Stimulated activated CD4-positive, alpha-beta T cell treated with anti-CD3 and anti-CD28 coated beads, Interleukin-4, amount 100 ng/mL, for 24 hours (primary cell): Measurements from ENCODE around the gene GTF3C6.
"Not testable (repeated sequence)": the region's sequence is repeated elsewhere in the genome, so short reads cannot be mapped to it uniquely, and the experiment has no call there.

Experiments
- DNase-seq: peaks from one replicate; pipeline ENCODE4 v3.0.0-alpha.2; 2020

GTF3C6 gene

DNA sequence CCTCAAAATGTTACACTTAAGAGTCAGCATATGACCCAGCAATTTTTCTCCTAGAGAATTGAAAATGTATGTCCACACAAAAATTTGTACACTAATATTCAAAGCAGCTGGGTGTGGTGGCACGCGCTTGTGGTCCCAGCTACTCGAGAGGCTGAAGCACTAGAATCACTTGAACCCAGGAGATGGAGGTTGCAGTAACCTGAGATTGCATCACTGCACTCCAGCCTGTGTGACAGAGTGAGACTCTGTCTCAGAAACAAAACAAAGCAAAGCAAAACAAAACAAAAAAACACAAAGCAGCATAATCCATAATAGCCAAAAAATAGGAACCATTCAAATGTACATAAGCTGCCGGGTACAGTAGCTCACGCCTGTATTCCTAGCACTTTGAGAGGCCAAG is 21.7 kb downstream of the GTF3C6 start:
- DNase-seq = no peak

DNA sequence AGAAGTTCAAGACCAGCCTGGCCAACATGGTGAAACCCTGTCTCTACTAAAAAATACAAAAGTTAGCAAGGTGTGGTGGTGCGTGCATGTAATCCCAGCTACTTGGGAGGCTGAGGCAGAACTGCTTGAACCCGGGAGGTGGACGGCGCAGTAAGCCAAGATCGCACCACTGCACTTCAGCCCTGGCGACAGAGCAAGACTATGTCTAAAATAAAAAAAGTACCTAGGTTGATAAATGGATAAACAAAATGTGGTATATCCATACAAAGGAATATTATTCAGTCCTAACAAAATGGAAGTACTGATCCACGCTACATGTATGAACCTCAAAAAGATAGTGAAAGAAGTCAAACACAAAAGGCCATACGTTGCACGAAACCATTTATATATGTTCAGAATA is 22.1 kb downstream of the GTF3C6 start:
- DNase-seq = no peak

DNA sequence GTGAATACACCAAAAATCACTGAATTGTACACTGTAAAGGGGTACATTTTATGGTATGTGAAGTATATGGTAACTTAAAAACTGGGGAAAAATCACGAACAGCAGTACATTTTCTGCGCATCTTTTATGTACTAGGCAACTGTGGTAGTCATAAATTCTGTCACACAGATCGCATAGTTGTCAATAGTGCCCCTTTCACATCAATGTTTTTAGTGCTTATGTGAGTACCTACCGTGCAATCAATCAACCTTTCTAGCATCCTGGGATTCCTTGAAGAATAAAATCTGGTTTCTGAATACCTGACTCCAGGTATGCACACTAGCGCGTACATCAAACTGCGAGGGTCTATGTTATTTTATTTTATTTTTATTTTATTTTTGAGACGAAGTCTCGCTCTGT is 22.7 kb downstream of the GTF3C6 start:
- DNase-seq = no peak

DNA sequence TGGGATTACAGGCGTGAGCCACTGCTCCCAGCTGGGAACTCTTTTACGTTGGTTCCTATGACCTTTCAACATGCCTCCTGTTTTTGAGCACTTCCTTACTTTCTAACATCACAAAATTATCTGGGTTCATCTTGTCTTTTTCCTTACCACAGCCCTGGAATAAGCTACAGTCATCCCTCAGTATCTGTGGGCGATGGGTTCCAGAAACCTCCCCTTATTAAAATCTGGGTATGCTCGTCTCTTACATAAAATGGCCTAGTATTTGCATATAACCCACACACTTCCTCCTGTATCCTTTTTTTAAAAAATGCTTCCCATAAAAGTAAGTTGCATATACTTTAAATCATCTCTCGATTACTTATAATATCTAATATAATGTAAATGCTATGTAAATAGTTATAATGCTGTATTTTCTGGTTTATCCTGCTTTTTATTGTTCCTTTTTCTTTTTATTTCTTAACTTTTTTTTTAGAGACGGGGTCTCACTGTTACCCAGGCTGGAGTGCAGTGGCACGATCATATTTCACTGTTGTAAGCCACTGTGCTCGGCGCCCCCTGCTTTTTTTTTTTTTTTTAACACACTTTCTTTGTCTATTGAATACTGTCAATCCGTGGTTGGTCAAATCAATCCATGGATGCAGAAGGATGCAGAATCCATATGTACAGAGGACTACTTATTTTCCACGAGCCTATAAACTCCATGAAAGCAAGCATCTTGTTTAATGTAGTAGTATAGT is 32.5 kb downstream of the GTF3C6 start:
- no peak for DNase-seq

DNA sequence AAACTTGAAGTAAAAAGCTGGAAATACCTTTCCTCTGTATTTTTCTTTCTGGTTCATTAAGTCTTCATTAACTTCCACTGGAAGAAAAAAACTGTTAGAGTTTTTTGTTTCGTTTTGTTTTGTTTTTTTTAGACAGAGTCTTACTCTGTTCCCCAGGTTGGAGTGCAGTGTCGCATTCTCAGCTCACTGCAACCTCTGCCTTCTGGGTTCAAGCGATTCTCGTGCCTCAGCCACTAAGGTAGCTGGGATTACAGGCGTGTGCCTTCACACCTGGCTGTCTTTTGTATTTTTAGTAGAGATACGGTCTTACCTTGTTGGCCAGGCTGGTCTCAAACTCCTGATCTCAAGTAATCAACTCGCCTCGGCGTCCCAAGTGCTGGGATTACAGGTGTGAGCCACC is 38.2 kb downstream of the GTF3C6 start:
- no peak for DNase-seq

DNA sequence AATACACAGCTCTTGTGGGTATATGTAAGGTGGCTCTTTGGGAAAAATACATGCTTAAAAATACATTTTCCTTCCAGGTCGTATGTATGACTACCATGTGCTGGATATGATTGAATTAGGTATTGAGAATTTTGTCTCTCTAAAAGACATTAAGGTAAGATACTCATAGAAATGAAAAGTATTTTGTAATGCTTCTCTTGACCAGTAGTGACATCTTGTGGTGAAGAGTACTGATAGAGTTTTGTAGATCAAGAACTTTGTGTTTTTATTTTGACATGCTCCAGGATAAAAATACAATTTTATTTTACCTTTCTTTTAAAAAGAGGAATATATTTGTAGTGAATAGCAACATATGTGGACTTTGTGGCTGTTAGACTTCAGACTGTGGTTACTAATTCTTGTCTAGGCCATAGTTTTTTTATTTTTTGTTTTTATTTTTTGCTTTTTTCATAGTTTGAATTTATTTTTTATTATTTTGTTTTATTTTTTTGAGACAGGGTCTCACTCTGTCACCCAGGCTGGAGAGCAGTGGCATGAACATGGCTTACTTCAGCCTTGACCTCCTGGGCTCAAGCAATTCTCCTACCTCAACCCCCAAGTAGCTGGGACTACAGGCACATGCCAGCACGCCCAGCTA is 41.2 kb downstream of the GTF3C6 start:
- DNase-seq = no peak

DNA sequence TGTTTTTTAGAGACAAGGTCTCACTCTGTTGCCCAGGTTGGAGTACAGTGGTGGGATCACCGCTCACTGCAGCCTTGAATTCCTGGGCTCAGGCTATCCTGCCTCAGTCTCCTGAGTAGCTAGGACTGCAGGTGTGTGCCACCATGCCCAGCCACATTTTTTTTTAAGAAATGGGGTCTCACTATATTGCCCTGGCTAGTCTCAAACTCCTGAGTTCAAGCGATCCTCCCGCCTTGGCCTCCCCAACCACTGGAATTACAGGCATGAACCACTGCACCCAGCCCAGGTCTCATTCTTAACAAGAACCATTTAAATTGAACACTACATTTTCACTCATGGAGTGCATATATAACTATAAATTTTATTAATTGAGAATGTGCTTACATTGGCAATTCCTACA is 43.8 kb downstream of the GTF3C6 start:
- DNase-seq = no peak

DNA sequence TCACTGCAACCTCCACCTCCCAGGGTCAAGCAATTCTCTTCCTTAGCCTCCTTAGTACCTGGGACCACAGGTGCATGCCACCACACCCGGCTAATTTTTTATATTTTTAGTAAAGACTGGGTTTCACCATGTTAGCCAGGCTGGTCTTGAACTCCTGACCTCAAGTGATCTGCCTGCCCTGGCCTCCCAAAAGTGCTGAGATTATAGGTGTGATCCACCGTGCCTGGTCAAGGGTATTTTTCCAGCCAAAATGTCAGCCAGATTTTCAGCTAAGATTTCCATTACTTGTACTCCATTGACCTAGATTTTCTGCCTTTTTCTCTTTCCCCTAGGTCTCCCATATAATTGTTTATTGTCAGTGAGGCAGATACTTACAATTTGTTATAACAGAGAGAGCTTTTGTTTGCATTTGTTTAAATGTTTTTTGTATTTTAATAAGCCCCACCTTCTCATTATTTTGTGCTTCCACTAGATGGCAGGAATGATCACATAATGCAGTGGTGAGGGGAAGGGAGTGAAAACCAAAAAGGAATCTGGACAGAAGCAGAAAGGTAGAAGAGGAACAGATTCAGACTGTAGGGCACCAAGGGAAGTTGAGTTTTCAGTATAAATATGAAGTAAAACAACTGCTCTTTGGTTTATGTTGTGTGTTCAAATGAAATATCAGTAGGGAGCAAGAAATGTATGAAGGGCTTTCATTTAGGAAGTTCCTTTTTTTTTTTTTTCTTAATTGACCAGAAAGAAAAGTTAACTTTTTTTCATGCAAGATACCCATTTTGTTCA is 53.0 kb downstream of the GTF3C6 start:
- no peak for DNase-seq

DNA sequence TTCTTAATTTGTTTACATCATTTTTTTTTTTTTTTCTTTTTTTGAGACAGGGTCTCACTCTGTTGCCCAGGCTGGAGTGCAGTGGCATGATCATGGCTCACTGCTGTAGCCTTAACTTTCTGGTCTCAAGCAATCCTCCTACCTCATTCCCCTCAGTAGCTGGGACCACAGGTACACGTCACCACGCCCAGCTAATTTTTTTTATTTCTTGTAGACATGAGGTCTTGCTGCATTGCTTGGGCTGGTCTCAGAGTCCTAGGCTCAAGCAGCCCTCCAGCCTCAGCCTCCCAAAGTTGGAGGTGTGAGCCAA is 53.6 kb downstream of the GTF3C6 start:
- DNase-seq = no peak

DNA sequence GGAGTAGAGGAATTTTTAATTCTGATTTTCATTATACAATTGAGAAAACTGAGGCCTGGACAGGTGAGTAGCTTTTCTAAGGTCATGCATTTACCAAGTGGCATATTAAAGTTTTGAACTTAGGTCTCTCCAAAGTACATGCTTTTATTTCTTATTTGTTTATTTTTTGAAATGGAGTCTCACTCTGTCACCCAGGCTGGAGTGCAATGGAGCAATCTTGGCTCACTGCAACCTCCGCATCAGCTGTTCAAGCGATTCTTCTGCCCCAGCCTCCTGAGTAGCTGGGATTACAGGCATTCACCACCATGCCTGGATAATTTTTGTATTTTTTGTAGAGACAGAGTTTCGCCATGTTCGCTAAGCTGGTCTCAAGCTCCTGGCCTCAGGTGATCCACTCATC is 54.0 kb downstream of the GTF3C6 start:
- DNase-seq = not testable (repeated sequence)

DNA sequence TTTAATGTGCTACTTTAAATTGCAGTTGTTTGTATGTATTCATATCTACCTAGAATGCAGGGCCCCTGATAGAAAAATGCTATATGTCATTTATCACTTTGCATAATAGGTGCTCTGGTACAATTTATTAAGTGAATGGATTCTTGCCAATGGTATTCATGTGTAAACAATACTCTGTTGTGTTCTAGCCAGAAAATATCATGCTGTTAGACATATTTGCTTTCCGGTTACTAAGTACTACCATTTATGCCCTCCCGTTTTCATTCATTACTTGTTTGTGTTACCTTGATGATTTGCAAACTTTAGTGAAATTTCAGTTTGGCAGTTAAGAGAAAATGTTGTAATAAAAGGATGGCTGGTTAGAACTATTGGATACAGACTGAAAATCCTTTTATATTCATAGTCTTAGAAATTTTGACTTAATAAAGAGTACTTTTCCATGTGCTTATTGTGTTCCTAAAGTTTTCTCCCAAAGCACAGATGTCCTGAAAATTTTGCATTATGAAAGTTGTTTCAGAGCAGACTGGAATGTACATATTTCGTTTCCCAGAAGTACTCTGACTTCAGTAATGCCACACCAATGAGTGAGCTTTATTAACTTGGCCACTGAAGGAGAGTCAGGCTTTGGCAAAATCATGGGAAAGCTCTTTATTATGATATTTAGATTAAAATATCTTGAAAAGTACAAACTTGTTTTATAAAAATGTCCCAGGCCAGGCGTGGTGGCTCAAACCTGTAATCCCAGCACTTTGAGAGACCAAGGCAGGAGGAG is 54.8 kb downstream of the GTF3C6 start:
- DNase-seq = no peak

DNA sequence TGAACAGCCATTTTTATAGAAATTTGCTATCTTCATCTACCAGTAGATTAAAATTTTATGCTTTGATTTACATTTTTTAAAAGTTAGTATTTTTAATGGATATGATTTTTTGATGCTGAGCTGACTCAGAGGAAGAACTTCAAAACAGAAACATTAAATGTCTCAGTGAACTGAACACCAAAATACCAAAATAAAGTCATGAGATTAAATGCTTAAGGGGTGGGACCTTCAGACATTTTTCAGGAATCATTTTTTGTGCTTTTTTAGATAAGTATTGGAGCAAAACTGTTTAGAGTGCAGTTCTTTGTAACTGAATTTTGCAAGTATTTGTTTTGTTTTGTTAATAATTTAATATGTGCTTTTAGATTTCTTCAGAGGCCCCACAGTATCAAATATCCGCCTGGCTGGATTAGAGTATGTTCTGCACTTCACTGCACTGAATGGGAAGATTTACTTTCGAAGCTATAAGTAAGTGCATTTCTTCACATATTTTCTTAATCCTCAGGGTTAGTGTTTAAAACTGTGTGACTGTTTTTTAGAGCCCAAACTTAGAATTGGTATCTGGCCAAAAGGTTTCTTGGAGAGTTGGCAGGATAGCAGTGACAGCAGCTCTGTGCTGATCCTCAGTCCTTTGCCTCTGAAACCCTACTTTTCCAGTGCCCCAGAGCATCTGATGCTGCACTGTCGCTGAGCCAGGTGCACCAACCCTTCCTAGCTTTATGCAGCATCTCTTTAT is 57.1 kb downstream of the GTF3C6 start:
- no peak for DNase-seq

DNA sequence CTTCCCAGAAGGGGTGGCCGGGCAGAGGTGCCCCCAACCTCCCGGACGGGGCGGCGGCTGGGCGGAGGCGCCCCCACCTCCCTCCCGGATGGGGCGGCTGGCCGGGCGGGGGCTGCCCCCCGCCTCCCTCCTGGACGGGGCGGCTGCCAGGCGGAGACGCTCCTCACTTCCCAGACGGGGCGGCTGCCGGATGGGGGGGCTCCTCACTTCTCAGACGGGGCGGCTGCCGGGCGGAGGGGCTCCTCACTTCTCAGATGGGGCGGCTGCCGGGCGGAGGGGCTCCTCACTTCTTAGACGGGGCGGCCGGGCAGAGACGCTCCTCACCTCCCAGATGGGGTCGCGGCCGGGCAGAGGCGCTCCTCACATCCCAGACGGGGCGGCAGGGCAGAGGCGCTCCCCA is 58.7 kb downstream of the GTF3C6 start:
- DNase-seq = not testable (repeated sequence)
